ENCODE data around the gene PAXX.

The PAXX gene

GRCh38 chr9:136983167-136983566 lies 9.1 kb upstream of the PAXX start:
- DNase-seq = no peak

- DNase-seq = no peak
Measured at GRCh38 chr9:136983656-136984314, 8.4 kb upstream of the PAXX start.

DNA sequence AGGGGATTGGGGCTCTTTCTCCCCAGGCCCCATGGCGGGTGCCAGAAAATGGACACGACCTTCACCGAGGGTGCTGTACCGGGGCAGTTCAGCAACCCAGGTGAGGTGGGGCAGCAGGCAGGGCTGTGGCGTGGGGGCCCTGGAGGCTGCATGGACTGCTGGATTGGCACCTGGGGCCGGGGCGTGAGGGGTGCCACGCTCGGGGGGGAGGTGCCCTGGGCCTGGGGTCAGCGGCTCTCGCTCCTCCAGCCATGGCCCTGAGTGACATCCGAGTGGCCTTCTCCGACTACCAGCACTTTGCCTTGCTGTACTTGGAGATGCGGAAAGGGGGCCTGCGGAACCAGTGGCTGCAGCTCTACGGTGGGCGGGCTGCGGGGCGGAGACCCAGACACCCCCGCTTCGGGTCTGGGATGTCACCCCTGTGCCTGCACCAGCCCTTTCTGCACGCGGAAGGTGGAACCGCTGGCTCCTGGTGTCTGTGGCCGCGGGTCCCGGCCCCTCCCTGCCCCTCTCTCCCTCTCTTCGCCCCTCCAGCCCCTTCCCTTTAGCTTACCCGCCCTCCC lies 7.7 kb upstream of the PAXX start:
- no peak for DNase-seq

DNA sequence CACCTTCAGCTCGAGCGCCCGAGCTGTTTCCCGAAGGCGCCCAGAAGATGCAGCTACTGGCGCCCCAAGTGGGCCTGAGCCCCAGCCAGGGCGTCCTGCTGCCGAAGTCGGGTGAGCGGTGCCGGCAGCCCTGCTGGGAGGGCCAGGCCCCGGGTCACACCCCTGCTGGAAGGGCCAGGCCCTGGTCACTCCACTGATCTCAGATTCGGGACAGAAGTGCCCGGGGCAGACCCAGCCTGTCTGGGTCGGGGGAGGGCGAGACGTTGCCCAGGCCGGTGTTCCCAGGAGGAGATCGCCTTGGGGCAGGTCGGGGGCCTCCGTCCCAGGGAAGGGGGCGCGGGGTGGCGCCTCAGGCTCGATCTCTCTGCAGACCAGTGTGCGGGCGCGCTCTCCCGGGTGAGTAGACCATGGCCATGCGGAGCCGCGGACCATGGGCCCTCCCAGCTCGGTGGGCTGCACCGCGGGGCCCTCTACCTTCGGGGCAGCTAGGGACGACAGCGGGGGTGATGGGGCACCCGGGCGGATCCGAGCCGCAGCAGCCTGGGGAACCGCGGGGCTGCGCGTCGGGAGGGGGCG lies 7.1 kb upstream of the PAXX start:
- no peak for DNase-seq

- no peak for DNase-seq
Measured at GRCh38 chr9:136985853-136986252, 6.4 kb upstream of the PAXX start.

DNA sequence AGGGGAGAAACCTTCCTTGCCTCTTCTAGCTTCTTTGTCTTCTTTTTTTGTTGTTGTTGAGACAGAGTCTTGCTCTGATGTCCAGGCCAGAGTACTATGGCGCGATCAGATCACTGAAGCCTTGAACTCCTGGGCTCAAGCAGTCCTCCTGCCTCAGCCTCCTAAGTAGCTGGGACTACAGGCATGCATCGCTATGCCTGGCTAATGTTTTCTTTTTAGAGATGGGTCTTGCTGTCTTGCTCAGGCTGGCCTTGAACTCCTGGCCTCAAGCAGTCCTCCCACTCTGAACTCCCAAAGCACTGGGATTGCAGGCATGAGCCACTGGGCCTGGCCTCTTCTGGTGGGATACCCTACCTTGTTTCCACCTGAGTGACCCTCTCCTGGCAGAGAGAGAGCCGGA lies 3.4 kb upstream of the PAXX start:
- DNase-seq = no peak

- no peak for DNase-seq
Measured at GRCh38 chr9:136990242-136990911, 1.8 kb upstream of the PAXX start.

DNA sequence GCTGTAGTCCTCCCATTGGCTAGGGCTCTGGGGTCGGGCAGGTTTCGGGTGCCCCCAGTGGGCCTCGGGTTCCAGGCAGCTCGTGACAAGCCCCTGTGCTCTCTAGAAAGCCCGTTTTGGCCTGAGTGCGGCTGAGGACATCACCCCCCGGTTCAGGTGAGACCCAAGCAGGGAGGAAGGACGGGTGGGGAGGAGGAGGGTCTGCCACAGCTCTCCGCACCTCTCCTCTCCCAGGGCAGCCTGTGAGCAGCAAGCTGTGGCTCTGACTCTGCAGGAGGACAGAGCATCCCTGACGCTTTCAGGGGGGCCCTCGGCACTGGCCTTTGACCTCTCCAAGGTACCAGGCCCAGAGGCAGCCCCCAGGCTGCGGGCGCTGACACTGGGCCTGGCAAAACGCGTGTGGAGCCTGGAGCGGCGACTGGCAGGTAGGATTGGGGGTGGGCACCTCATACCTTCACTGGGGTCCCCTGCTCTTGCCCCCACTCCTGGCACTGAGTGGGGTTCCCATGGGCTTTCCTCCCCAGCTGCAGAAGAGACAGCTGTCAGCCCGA lies 672 bp downstream of the PAXX start:
- DNase-seq = no peak

DNA sequence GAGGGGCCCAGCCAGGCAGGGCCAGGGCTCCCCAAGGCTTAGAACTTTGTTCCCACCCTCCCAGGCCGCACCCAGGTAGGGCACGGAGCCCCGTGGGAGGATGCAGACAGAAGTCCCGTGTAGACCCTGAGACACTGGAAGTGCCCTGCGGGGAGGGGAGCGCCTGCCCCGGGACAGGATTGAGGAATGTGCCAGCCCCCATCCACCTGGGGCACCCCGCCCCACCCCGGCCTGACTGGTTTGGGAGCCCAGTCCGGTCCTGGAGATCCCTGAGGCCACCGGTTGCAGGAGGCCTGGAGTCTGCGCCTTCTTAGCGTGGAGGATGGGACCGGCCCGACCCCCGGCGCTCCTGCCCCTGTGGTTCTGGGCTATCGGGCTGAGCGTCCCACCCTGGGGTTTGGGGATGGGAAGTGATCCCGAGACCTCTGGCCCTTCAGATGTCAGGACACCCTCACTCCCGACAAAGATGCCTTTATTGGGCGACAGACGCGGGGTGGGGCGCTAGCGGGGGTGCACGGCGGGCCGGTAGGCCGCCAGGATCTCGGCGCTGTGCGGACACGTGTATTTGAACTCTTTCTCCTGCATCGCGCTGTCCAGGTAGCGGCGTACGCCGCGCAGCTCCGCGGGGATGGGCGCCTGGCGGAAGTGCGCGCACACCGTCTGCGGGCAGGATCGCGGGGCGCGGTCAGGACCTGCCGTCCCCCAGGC lies 2.1 kb downstream of the PAXX start:
- no peak for DNase-seq

DNA sequence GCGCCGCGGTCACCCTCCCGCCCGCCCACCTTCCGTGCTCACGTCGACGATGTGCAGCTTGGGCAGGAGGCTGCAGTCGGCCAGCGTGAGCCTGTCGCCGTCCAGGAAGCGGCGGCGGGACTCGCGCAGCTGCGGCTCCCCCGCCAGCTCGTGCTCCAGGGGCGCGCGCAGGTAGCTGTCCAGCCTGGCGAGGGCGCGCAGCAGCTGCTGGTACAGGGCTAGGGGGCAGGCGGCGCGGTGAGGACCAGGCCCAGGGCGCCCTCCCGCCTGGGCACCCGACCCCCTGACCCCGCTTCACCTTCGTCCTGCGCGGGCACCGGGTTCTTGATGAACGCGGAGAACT lies 2.6 kb downstream of the PAXX start:
- no peak for DNase-seq

DNA sequence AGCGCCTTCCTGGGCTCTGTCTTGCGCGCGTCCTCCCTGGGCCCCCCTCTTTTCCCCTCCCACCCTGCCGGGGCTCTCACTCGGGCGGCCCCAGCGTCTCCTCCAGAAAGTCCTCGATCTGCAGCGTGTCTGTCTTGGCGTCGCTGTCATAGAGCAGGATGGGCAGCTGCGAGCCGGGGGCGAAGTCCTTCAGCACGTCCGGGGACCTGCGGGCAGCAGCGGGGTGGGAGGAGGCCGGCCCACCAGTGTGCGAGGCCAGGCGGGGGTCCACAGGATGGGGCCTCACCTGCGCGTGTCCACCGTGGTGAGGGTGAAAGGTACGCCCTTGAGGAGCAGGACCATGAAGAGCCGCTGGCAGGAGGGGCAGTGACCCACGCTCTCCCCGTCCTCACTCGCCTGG lies 3.1 kb downstream of the PAXX start:
- no peak for DNase-seq

DNA sequence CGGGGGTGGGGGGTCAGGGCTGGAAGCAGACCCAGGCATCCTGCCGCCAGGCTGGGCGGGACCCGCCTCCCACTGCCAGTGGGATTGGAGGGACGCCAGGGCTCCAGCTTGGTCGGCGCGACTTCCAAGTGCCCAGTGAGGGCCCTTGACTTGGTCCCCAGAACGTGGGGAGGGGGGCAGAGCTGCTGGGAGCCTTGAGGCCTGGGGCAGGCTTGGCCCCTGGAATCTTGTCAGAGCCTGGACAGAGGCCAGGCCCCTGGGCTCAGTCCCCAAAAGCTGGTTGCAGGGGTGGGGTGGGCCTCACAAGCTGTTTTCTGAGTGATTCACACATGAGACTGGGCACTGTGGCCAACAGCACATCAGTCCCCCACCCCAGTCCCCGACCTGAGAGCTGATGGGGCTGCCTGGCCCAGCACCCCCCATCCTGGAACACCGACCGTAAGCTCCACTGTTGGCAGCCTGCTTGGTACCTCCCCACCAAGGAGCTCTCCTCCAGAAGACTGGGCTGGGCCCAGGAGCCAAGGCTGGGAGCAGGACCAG lies 3.6 kb downstream of the PAXX start:
- DNase-seq = no peak

DNA sequence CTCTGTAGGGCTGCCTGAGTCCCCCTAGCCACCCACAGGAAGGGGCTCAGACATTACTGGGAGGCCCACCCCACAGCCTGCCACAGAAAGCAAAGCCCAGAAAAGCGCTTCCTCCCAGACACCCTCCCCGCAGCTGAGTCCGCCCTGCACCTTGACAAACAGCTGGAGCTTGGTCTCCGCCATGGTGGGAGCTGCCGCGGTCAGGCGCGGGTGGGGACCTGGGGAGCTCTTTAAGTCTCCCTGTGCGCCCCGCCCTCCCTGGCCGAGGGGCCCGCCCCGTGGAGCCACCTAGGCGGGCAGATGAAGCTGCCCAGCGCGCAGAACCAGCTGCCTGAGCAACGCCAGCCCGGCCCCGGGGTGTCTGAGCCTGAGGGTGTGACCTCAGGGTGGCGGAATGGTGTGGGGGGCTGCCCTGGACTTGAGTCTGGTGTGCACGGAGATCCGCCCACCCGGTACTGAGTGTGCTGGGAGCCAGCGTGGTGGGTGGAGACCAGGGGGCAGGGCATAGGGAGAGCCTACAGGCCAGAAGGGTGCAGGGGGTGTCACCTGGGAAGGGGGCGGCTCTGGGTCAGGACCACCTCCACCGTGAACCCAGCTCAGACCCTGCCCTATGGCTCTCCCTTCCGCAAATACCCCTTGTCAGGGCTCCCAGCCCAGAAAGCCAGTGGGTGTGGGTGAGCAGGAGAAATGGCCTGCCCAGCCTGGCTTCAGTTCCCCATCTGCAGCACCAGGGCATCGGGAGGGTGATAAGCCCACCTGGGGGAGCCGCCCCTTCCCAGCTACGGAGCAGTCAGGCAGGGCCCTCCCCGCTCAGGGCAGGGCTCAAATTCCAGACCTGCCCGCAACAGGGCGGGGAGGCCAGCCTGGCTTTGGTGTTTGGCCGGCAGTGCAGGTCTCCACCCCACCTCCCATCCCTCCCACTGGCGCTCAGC lies 4.4 kb downstream of the PAXX start, which contains the start of gene CLIC3:
TSS of gene CLIC3 (minus strand) at position 208 of the 932 bp plus-strand sequence. CDS start at position 183, 25 bp downstream.
- DNase-seq = no peak

DNA sequence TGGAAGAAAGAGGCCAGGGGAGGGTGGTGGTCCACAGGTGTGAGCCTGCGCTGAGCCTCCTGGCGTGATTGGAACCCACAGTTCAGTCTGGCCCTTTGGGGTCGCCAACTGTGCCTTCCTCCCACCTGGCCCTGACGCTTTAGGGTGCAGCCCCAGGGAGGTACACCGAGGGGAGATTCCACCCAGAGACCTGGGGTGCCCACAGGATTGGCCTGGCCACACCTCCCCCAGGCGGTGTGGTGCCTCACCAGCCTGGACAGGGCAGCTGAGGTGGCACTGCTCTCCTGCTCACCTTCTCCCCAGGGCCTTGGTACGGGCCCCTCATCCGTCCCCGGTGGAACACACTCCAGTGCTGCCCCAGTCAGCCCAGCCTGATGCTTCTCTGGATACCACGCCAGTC lies 5.1 kb downstream of the PAXX start:
- no peak for DNase-seq

DNA sequence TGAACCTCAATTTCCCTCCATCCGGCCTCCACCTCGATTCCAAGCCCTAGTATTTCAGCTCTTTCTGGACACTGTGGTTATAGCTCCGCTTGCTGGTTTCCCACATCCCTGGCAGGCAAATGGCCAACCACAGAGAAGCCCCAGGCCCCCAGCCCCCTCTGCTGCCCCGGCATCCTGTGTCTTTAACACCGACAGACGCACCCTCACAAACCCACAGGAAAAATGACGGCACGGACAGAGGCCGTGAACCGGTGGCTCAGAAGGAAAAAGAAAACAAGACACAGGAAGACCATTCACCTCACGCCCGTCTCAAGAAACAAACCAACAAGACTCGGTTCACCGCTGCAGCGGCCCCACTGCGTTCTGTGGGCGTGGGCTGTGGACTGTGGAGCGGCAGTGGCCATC lies 5.6 kb downstream of the PAXX start:
- DNase-seq = no peak

GRCh38 chr9:137000177-137000930 lies 8.1 kb downstream of the PAXX start:
- no peak for DNase-seq

GRCh38 chr9:137001857-137002645 lies 9.8 kb downstream of the PAXX start:
- no peak for DNase-seq

- no peak for DNase-seq
Measured at GRCh38 chr9:137002646-137003041, 10.4 kb downstream of the PAXX start.

- peak; percentile 32 for DNase-seq
Measured at GRCh38 chr9:137004285-137004684, 12.1 kb downstream of the PAXX start.
